ENCODE measurements around the gene TGM2. TPM values are rescaled to one million over a fixed set of nuclear protein-coding genes. Genes with fewer than 3 reads are reported as not detected.
A peak's percentile ranks its signal among the peaks of the same experiment; 100 is the strongest.

The TGM2 gene
- total and polyA plus RNA-seq, 9 of the 15 experiments (the other 6 are each of a cell fraction or from before 2014, with no cell fraction given): 5.5 to 78.5 (median 37.6) TPM

DNA sequence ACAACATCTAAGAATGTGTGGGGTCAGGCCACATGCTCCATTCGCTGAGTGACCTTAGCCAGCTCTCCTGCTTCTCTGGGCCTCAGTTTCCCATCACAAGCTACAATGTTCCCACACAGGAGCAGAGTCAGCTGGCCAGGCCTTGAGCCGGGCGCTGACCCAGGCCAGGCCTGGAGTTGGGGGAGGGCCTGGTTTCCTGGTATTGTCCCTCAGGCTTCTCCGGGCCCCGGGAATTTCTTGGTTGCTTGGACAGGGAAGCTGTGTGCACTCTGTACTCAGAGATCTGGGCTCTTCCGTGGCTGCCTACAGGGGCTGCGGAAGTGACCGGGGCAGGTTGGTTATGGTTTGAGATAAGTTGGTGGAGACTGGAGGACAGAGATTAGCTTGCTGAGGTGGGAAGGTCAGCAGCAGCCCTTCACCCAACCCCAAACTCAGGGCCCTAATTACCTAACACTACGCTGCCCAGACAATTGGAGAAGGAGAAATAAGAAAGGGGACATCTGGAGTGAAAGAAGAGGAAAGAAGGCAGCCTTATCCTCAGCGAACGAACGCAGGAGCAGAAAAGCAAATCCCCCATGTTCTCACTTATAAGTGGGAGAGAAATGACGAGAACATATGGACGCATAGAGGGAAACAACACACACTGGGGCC is 6.2 kb downstream of the TGM2 start (continued):
- TF ChIP-seq, protein P1, sequence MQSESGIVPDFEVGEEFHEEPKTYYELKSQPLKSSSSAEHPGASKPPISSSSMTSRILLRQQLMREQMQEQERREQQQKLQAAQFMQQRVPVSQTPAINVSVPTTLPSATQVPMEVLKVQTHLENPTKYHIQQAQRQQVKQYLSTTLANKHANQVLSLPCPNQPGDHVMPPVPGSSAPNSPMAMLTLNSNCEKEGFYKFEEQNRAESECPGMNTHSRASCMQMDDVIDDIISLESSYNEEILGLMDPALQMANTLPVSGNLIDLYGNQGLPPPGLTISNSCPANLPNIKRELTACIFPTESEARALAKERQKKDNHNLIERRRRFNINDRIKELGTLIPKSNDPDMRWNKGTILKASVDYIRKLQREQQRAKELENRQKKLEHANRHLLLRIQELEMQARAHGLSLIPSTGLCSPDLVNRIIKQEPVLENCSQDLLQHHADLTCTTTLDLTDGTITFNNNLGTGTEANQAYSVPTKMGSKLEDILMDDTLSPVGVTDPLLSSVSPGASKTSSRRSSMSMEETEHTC (IDR thresholded peaks at IDR 0.05): no peak
- TF ChIP-seq MTA1 (IDR thresholded peaks at IDR 0.05; ENCODE audit: borderline replicate concordance) (peak; percentile 68; the same call in 1 of the 2 replicates), ATF7 (IDR thresholded peaks at IDR 0.05) (peak; percentile 70), NFE2 (IDR thresholded peaks at IDR 0.05; ENCODE audit: low read depth) (peak; percentile 23; the same call in 1 of the 2 replicates), MECOM (CRISPR knock-in tag; IDR thresholded peaks at IDR 0.05) (peak; percentile 28; the same call in 1 of the 2 replicates), MAFK (IDR thresholded peaks at IDR 0.05; ENCODE audit: low read length) (0 out of 2 replicates have a peak, but pooled peaks have one; percentile 6), CBX3 (IDR thresholded peaks at IDR 0.05; ENCODE audit: borderline replicate concordance in 1 of 2, low read length in 2 of 2) (peak in 1 of 2 experiments; percentile 73; a peak in 1 of 3 replicates), SMAD3 (CRISPR knock-in tag; conservative IDR thresholded peaks at IDR 0.05) (no peak), POLR2AphosphoS5 (IDR thresholded peaks at IDR 0.05; ENCODE audit: control insufficient read depth, insufficient read depth, low read depth, low read length) (peak; percentile 91), SMARCC2 (IDR thresholded peaks at IDR 0.05; ENCODE audit: low read depth) (peak; percentile 76), CBFA2T3 (IDR thresholded peaks at IDR 0.05) (peak; percentile 98), NFE2L1 (tag; IDR thresholded peaks at IDR 0.05; ENCODE audit: borderline replicate concordance, low read depth) (no peak), SRF (CRISPR knock-in tag; IDR thresholded peaks at IDR 0.05) (no peak), MTA2 (IDR thresholded peaks at IDR 0.05; ENCODE audit: low read depth) (peak; percentile 84), SMARCA5 (IDR thresholded peaks at IDR 0.05) (no peak), ATF1 (CRISPR knock-in tag; IDR thresholded peaks at IDR 0.05) (no peak), ATF1 (tag; IDR thresholded peaks at IDR 0.05) (peak; percentile 39; the same call in 1 of the 2 replicates)
- TF ChIP-seq, protein P2, sequence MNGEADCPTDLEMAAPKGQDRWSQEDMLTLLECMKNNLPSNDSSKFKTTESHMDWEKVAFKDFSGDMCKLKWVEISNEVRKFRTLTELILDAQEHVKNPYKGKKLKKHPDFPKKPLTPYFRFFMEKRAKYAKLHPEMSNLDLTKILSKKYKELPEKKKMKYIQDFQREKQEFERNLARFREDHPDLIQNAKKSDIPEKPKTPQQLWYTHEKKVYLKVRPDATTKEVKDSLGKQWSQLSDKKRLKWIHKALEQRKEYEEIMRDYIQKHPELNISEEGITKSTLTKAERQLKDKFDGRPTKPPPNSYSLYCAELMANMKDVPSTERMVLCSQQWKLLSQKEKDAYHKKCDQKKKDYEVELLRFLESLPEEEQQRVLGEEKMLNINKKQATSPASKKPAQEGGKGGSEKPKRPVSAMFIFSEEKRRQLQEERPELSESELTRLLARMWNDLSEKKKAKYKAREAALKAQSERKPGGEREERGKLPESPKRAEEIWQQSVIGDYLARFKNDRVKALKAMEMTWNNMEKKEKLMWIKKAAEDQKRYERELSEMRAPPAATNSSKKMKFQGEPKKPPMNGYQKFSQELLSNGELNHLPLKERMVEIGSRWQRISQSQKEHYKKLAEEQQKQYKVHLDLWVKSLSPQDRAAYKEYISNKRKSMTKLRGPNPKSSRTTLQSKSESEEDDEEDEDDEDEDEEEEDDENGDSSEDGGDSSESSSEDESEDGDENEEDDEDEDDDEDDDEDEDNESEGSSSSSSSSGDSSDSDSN (IDR thresholded peaks at IDR 0.05; ENCODE audit: borderline replicate concordance in 1 of 2, low read depth in 2 of 2, low read length in 2 of 2): peak; percentile 50 to 63; a peak in 1 of 4 replicates
- TF ChIP-seq, protein P3, sequence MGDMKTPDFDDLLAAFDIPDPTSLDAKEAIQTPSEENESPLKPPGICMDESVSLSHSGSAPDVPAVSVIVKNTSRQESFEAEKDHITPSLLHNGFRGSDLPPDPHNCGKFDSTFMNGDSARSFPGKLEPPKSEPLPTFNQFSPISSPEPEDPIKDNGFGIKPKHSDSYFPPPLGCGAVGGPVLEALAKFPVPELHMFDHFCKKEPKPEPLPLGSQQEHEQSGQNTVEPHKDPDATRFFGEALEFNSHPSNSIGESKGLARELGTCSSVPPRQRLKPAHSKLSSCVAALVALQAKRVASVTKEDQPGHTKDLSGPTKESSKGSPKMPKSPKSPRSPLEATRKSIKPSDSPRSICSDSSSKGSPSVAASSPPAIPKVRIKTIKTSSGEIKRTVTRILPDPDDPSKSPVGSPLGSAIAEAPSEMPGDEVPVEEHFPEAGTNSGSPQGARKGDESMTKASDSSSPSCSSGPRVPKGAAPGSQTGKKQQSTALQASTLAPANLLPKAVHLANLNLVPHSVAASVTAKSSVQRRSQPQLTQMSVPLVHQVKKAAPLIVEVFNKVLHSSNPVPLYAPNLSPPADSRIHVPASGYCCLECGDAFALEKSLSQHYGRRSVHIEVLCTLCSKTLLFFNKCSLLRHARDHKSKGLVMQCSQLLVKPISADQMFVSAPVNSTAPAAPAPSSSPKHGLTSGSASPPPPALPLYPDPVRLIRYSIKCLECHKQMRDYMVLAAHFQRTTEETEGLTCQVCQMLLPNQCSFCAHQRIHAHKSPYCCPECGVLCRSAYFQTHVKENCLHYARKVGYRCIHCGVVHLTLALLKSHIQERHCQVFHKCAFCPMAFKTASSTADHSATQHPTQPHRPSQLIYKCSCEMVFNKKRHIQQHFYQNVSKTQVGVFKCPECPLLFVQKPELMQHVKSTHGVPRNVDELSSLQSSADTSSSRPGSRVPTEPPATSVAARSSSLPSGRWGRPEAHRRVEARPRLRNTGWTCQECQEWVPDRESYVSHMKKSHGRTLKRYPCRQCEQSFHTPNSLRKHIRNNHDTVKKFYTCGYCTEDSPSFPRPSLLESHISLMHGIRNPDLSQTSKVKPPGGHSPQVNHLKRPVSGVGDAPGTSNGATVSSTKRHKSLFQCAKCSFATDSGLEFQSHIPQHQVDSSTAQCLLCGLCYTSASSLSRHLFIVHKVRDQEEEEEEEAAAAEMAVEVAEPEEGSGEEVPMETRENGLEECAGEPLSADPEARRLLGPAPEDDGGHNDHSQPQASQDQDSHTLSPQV (IDR thresholded peaks at IDR 0.05): peak; percentile 97
- TF ChIP-seq, protein P4, sequence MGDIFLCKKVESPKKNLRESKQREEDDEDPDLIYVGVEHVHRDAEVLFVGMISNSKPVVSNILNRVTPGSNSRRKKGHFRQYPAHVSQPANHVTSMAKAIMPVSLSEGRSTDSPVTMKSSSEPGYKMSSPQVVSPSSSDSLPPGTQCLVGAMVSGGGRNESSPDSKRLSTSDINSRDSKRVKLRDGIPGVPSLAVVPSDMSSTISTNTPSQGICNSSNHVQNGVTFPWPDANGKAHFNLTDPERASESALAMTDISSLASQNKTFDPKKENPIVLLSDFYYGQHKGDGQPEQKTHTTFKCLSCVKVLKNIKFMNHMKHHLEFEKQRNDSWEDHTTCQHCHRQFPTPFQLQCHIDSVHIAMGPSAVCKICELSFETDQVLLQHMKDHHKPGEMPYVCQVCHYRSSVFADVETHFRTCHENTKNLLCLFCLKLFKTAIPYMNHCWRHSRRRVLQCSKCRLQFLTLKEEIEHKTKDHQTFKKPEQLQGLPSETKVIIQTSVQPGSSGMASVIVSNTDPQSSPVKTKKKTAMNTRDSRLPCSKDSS (IDR thresholded peaks at IDR 0.05; ENCODE audit: low read depth, partially characterized antibody): peak; percentile 17
